Mammary epithelial cell (primary cell): ENCODE results near the gene TOGARAM2.

Source experiments
- EZH2 ChIP-seq: IDR thresholded peaks from 2 replicates; pipeline ENCODE4 v1.6.1; 2012; ENCODE audit warnings: low read length, inconsistent platforms, borderline replicate concordance
- TF ChIP-seq, protein P1 (sequence below), 2 donors: IDR thresholded peaks in 1 of 2; conservative IDR thresholded peaks in 1 of 2; 2 replicates each; pipeline ENCODE4 v1.5.1; 2011 to 2012; ENCODE audit warnings: inconsistent platforms in 2 of 2, low read length in 2 of 2, mild to moderate bottlenecking in 2 of 2, control low read depth in 1 of 2, low read depth in 1 of 2; ENCODE audit not compliant: insufficient read depth in 1 of 2; ENCODE audit errors: extremely low read depth in 1 of 2

DNA sequence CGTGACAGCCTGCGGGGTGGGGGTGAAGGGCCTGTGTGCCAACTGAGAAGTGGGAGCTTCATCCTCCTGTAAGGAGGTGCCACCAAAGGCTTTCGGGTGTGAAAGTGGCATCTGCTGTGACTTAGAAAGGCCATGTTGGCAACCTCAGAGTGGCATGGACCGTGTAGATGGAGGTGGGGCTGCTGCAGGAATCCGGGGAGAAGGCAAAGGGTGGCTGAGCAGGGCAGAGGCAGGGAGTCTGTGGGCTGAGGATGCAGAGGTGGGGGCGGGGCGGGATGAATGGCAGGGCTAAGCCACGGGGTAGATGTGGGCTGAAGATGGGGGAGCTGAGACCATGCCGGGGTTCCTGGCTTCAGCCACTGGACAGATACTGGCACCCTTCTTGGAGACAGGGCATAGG, 28.2 kb downstream of the TOGARAM2 start:
- TF ChIP-seq, protein P1, sequence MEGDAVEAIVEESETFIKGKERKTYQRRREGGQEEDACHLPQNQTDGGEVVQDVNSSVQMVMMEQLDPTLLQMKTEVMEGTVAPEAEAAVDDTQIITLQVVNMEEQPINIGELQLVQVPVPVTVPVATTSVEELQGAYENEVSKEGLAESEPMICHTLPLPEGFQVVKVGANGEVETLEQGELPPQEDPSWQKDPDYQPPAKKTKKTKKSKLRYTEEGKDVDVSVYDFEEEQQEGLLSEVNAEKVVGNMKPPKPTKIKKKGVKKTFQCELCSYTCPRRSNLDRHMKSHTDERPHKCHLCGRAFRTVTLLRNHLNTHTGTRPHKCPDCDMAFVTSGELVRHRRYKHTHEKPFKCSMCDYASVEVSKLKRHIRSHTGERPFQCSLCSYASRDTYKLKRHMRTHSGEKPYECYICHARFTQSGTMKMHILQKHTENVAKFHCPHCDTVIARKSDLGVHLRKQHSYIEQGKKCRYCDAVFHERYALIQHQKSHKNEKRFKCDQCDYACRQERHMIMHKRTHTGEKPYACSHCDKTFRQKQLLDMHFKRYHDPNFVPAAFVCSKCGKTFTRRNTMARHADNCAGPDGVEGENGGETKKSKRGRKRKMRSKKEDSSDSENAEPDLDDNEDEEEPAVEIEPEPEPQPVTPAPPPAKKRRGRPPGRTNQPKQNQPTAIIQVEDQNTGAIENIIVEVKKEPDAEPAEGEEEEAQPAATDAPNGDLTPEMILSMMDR (conservative IDR thresholded peaks at IDR 0.05 in 1 of 2, IDR thresholded peaks at IDR 0.05 in 1 of 2; ENCODE audit: extremely low read depth in 1 of 2, insufficient read depth in 1 of 2, low read depth in 1 of 2, low read length in 2 of 2) = no peak
- no peak for TF ChIP-seq EZH2
